WERI-Rb-1 (cell line): Measurements from ENCODE around the gene BCAR3.

Experiments used
- DNase-seq: peaks from one replicate; pipeline ENCODE4 v3.0.0-alpha.2; 2020
- H3K27ac ChIP-seq: fragments of 250-450 bp; sonication (Bioruptor Pico); 2 replicates; pipeline ENCODE4 v1.5.1; 2020; ENCODE audit warnings: mild to moderate bottlenecking, moderate library complexity
- H3K27me3 ChIP-seq: fragments of 250-450 bp; sonication (Bioruptor Pico); 2 replicates; pipeline ENCODE4 v1.5.1; 2021; ENCODE audit warnings: mild to moderate bottlenecking, low read depth, moderate library complexity; ENCODE audit not compliant: insufficient read depth, severe bottlenecking
- H3K36me3 ChIP-seq: fragments of 250-450 bp; sonication (Bioruptor Pico); 2 replicates; pipeline ENCODE4 v1.5.1; 2020; ENCODE audit warnings: mild to moderate bottlenecking, moderate library complexity
- H3K4me3 ChIP-seq: 2 replicates; pipeline ENCODE4 v1.5.1; 2011; ENCODE audit warnings: low read depth, mild to moderate bottlenecking, control low read depth, low read length
- H3K9me3 ChIP-seq: fragments of 250-450 bp; sonication (Bioruptor Pico); 2 replicates; pipeline ENCODE4 v1.5.1; 2021; ENCODE audit warnings: mild to moderate bottlenecking, moderate library complexity; ENCODE audit not compliant: severe bottlenecking
- TF ChIP-seq, protein P1 (sequence below): IDR thresholded peaks from 2 replicates; pipeline ENCODE4 v1.5.1; 2011; ENCODE audit warnings: low read depth, mild to moderate bottlenecking, control low read depth, inconsistent platforms, low read length

Gene BCAR3

DNA sequence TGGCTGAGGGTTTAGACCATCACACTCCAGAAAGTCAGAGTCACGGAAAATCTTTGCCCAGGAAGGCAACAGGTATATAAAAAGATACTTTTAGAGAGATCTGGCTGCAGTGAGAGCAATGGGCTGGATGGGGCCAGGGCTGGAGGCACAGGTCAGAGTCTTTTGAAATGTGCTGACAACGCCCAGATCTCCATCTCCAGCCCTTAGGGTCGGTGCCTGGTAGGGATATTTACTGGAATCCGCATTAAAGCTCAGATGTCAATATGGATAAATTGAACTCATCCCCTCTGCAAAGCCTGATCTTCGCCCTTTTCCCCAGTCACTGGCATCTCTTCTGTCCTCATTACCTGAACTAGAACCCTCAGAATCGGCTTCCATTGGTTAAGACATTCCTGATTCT is 82.2 kb downstream of the BCAR3 start:
- H3K27ac ChIP-seq, result no peak overlapping the region
- TF ChIP-seq, protein P1, sequence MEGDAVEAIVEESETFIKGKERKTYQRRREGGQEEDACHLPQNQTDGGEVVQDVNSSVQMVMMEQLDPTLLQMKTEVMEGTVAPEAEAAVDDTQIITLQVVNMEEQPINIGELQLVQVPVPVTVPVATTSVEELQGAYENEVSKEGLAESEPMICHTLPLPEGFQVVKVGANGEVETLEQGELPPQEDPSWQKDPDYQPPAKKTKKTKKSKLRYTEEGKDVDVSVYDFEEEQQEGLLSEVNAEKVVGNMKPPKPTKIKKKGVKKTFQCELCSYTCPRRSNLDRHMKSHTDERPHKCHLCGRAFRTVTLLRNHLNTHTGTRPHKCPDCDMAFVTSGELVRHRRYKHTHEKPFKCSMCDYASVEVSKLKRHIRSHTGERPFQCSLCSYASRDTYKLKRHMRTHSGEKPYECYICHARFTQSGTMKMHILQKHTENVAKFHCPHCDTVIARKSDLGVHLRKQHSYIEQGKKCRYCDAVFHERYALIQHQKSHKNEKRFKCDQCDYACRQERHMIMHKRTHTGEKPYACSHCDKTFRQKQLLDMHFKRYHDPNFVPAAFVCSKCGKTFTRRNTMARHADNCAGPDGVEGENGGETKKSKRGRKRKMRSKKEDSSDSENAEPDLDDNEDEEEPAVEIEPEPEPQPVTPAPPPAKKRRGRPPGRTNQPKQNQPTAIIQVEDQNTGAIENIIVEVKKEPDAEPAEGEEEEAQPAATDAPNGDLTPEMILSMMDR, result no peak
- no peaks in the 10 kb centered on the region for H3K9me3 ChIP-seq
- H3K4me3 ChIP-seq, result no peak overlapping the region
- no peaks in the 10 kb centered on the region for H3K36me3 ChIP-seq
- DNase-seq, result no peak
- no peaks in the 10 kb centered on the region for H3K27me3 ChIP-seq

DNA sequence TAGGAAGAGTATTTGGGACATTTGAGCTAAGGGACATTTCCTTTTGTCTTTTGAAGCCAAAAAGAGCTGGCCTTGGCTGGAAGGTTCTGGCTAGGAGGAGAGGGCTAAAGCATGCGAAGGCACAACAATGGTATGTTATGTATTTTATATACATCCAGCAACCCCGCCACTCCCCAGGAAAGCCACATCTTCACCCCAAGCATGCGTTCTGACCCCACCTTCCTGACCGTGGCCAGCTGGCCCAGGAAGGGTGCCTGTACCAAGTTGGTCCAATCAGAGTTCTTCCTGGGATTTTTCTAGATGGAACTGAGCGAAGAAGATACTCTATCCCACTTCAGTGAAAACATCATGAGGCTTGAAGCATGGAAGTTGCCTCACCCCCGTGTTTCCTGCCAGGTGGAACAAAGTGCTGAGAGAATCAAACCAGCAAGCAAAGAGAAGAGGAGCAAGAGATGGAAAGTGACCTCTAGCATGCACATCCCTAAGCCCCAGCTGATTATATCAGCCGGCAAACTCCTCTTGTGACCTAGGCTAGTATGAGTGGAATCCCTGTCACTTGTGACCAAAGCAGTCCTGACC is 82.7 kb downstream of the BCAR3 start:
- Histone ChIP-seq H3K36me3 (no peaks in the 10 kb centered on the region), H3K9me3 (no peaks in the 10 kb centered on the region), H3K27me3 (no peaks in the 10 kb centered on the region), H3K27ac (no peak overlapping the region), H3K4me3 (no peak overlapping the region)
- no peak for DNase-seq
- TF ChIP-seq, protein P1, result no peak

- no peak for DNase-seq
- TF ChIP-seq, protein P1, result no peak
- Histone ChIP-seq H3K9me3 (no peaks in the 10 kb centered on the region), H3K27me3 (no peaks in the 10 kb centered on the region), H3K4me3 (no peak overlapping the region), H3K36me3 (no peaks in the 10 kb centered on the region), H3K27ac (no peak overlapping the region)
These were observed 83.2 kb downstream of the BCAR3 start for GRCh38 chr1:93598396-93598795.

- H3K4me3 ChIP-seq, result no peak overlapping the region
- DNase-seq, result no peak
- H3K27me3 ChIP-seq, result no peaks in the 10 kb centered on the region
- TF ChIP-seq, protein P1, result no peak
- no peaks in the 10 kb centered on the region for H3K36me3 ChIP-seq
- no peak overlapping the region for H3K27ac ChIP-seq
- H3K9me3 ChIP-seq, result no peaks in the 10 kb centered on the region
These were observed 83.9 kb downstream of the BCAR3 start for GRCh38 chr1:93597709-93598108.

GRCh38 chr1:93596329-93597089 is 85.1 kb downstream of the BCAR3 start:
- Histone ChIP-seq H3K27me3 (no peaks in the 10 kb centered on the region), H3K36me3 (no peaks in the 10 kb centered on the region), H3K27ac (no peak overlapping the region), H3K9me3 (no peaks in the 10 kb centered on the region), H3K4me3 (no peak overlapping the region)
- DNase-seq, result no peak
- TF ChIP-seq, protein P1, result no peak
